H1 (cell line): ENCODE measurements around the gene NDUFAB1.

ENCODE experiments used
- CBX5 ChIP-seq: fragments of 300-800, 300-1000 bp; sonication (generic); IDR thresholded peaks from 2 replicates; pipeline ENCODE4 v1.7.1; 2016; ENCODE audit warnings: antibody characterized with exemption, low read length, low read depth
- CTCF ChIP-seq, 3 experiments: IDR thresholded peaks; 1 replicate in 2 of 3; 2 replicates in 1 of 3; pipeline versions ENCODE4 v1.5.1 to v1.6.1; 2011; ENCODE audit warnings: low read length in 3 of 3, mild to moderate bottlenecking in 3 of 3, inconsistent platforms in 2 of 3, low read depth in 1 of 3, moderate library complexity in 1 of 3; ENCODE audit not compliant: insufficient read depth in 1 of 3; ENCODE audit errors: control extremely low read depth in 1 of 3
- EGR1 ChIP-seq: IDR thresholded peaks from 2 replicates; pipeline ENCODE4 v1.6.1; 2011; ENCODE audit warnings: low read depth, low read length, borderline replicate concordance
- EP300 ChIP-seq, 2 experiments: IDR thresholded peaks; 1 replicate in 1 of 2; 2 replicates in 1 of 2; pipeline ENCODE4 v1.6.1; 2011 to 2012; ENCODE audit warnings: low read depth in 2 of 2, low read length in 2 of 2, mild to moderate bottlenecking in 2 of 2, borderline replicate concordance in 1 of 2, inconsistent platforms in 1 of 2, moderate library complexity in 1 of 2
- EZH2 ChIP-seq: fragments of 200-600 bp; sonication (generic); IDR thresholded peaks from 2 replicates; pipeline ENCODE4 v1.7.1; 2012; ENCODE audit warnings: low read depth, mild to moderate bottlenecking, moderate library complexity, low read length, inconsistent platforms; ENCODE audit not compliant: severe bottlenecking
- MAX ChIP-seq: IDR thresholded peaks from 2 replicates; pipeline ENCODE4 v1.6.1; 2012; ENCODE audit warnings: inconsistent platforms
- RAD21 ChIP-seq, 2 experiments: IDR thresholded peaks in 1 of 2; conservative IDR thresholded peaks in 1 of 2; 2 replicates each; pipeline ENCODE4 v1.6.1; 2011; ENCODE audit warnings: low read depth in 2 of 2, low read length in 2 of 2, improper control_type of control experiment in 1 of 2, inconsistent platforms in 1 of 2, mild to moderate bottlenecking in 1 of 2, moderate library complexity in 1 of 2
- YY1 ChIP-seq: IDR thresholded peaks from 2 replicates; pipeline ENCODE4 v1.6.1; 2011; ENCODE audit warnings: low read depth, mild to moderate bottlenecking, low read length

- TF ChIP-seq MAX (peak; percentile 95), EP300 (IDR thresholded peaks at IDR 0.05; ENCODE audit: borderline replicate concordance in 1 of 2, low read depth in 2 of 2, low read length in 2 of 2) (0 out of 3 replicates have a peak, but pooled peaks of 1 of the 2 experiments have one; percentile 11), CTCF (IDR thresholded peaks at IDR 0.05; ENCODE audit: control extremely low read depth in 1 of 3, insufficient read depth in 1 of 3, low read depth in 1 of 3, low read length in 3 of 3) (peak; percentile 51 to 72 (median 64)), EZH2 (no peak), EGR1 (peak; percentile 71), CBX5 (no peak), RAD21 (IDR thresholded peaks at IDR 0.05 in 1 of 2, conservative IDR thresholded peaks at IDR 0.05 in 1 of 2; ENCODE audit: low read depth in 2 of 2, low read length in 2 of 2) (peak in 1 of 2 experiments; percentile 0; a peak in 1 of 4 replicates), YY1 (peak; percentile 89)
Observed at GRCh38 chr16:23556881-23557778, 39.0 kb downstream of the NDUFAB1 start, which contains the start of the genes EARS2 and UBFD1.
